ENCODE measurements around the gene DHRS7. TPM values are rescaled to one million over a fixed set of nuclear protein-coding genes. Genes with fewer than 3 reads are reported as not detected.
A peak's percentile ranks its signal among the peaks of the same experiment; 100 is the strongest.

DHRS7 gene, protein sequence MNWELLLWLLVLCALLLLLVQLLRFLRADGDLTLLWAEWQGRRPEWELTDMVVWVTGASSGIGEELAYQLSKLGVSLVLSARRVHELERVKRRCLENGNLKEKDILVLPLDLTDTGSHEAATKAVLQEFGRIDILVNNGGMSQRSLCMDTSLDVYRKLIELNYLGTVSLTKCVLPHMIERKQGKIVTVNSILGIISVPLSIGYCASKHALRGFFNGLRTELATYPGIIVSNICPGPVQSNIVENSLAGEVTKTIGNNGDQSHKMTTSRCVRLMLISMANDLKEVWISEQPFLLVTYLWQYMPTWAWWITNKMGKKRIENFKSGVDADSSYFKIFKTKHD
- 47.6 TPM for total RNA-seq

DNA sequence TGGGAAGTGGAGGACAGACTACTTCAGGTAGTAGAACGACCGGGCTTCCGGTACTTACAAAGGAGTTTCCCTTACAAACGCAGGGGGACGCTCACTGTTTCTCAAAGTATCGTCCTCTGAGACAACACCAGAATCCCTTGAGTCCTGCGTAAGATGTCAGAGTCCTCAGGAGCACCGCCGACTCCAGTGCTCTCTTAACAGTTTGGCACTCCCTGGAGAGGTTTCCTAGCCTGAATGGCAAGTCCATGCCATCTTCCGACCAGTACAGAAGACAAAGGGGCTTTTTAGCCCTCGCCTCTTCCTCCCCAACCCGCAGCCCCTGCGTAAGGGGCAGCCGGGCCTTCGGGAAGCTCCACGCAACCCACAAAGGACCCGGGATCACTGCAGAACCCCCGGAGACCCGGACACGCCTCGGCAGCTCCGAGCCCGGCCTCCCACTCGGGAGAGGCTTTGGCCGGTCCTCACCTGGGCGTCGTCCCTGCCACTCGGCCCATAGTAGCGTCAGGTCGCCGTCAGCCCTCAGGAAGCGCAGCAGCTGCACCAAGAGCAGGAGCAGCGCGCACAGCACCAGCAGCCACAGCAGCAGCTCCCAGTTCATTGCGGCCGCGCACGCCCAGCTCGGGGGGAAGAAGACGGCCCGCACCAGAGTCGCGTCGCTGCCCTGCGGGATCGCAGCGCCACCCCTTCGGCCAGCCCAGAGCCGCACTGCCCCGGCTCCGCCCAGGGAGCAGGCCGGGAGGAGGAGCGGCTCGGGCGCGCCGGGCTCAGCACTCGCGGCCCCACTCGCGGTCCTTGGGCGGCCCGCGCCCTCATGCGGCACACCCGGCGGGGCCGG is at the start of gene DHRS7:
Gene DHRS7, minus strand, starts transcription at position 687 of the 835 bp plus-strand sequence. Its CDS starts 89 bp downstream, at position 598.
- DNase-seq, result peak; percentile 57

DNA sequence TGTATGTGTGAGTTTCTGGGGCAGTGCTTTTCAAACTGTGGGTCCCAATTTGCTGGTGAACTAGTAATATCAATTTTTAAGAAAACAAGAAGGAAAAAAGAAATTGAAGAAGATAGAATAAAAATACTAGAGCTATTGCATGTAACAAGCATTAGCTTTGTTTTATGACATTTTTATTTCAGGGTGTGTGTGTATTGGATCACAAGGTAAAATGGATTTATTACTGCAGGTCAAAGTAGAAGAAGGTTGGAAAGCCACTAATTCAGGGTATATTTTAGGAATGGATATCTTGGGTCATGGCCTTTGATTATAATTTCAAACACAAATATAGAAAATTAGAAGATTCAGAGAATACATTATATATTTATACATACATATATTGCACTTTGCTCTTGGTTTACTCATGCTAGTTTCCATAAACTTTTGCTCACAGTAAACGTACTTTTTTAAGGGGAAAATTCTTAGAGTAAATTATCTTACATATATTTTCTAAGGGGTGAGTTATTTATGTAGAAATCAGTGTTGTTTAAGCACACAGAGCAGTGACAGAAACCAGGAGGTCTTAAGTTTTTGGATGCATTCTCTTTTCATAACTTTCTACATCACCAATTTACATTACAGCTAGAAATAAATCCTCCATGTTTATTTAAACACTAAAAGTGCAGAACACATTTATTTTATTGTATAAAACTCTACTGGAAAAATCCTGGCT is 49.4 kb upstream of the DHRS7 start:
- DNase-seq, result no peak

DNA sequence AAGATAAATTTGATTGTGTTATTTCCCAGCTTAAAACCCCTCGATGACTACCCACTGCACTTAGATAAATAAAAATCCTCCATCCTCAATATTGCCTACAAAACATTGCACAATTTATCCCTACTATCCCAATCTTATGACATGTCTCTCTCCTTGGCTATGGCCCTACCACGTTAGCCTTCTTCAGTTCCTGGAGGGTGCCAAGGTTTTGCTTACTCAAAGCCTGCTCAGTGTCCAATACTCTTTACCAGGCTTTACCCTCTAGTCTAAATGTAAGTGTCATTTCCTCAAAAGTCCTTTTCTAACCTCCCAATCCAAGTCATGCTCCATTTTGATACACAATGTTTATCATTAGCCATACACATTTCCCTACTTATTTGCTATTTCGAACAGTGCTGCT is 48.8 kb upstream of the DHRS7 start:
- DNase-seq, result no peak

DNA sequence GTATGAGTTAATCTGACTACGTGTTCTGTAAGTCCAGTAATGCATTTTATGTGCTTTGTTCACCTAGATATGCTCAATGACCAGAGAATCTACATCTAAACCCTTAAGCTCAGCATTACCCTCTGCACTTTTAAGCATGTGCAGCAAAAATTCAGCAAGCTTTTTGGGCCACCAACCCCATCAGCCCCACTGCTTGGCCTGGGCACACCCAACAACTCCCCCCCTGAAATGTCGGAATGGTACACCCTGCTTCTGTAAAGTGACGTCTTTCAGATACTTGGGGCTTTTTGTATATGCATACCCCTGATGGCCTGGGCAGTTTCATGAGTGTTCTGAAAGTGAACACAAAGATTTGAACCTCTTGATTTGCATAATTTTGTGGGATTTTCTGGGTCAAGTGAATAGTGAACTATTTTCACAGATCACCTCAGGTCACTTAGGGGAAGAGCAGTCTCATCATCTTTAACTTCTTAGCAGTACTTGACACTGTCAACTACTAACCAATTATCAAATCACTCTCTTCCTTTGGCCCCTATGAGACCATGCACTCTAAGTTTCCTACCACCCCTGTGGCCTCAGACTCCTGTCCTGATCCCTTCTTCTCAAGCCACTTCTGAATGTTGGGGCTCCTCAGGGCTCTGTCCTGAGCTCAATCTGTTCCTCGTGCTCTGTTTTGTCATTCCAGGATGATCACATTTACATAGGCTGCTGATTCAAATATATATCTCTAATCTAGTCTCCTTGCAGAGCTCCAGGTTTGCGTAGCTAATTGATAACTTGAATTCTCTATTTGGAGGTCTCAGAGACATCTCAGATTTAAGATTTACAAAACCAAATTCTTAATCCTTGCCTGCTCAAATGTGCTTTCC is 47.5 kb upstream of the DHRS7 start:
- DNase-seq, result no peak

DNA sequence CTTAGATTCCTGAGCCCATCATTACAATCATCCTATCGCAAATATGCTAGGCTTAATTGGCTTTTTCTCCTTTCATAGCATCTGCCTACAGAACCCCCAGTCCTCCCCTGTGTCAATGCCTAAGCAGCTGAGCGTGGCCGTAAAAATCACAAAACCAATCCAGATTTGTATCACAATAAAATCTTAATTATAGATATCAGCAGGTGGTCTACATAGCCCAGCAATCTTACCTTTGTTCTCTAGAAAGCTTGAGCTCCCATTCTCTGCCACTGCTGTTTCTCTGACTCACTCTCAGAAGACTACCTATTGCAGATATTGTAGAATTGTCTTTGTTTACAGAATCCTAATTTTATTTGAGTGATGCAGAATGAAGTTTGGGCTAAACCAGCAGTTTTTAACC is 46.0 kb upstream of the DHRS7 start:
- DNase-seq, result no peak

DNA sequence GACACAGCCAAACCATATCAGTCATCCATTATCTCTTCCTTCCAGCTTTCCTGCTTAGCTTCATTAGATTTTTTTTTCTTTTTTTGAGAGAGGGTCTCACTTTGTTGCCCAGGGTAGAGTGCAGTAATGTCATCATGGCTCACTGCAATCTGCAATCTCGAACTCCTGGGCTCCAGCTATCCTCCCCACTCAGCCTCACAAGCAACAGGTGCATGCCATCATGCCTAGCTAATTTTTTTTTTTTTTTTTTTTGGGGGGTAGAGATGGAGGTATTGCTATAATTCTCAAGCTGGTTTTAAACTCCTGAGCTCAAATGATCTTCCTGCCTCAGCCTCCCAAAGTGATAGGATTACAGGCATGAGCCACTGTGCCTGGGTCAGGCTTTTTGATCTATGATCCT is 45.5 kb upstream of the DHRS7 start:
- no peak for DNase-seq

DNA sequence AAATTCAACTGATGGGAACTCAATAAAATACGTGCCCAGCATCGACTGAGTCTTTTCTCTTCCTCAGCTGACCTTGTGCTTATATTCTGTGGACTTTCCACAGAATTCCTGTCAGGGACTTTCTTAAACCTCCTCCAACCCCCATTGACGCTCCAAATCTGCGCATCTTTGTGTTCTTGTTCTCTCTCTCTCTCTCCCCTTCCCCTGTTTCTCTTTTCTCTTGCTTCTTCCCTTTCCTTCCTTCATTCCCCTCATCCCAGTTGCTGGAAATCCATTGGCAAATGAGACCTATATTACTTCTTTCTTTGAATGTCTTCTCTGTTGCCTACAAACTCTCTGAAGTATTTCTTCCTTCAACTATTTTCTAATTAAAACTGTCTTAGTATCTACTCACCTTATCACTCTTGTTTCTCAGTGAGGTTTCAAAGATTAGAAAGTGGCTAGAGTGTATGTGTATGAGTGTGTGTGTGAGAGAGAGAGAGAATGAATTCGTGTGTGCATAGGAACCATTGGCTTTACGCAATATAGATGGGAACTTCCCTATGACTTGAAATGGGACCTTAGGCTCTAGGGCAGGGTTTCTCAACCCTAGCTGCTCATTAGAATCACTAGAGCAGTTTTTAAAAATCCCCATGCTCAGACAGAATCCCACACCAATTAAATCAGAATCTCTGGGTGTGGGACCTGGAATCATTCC is 41.8 kb upstream of the DHRS7 start:
- DNase-seq, result no peak

DNA sequence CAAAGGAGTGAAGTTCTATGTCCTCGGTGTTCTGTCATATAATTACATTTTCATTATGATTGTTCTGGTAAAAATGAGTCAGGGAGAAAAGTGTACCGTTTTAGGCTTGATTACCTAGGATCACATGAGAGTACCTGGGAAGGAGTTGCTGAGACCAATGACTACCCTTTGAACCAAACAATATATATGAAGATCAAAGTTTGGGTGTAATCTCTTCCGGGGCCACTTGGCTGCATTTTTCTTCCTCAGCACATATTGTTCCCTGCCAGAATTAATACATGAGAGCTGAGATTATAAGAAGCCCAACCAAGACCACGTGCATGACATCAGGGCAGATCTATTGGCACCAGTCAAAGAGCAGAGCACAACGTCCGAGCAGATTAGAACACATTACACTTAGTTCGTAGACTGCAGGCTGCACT is 41.1 kb upstream of the DHRS7 start:
- DNase-seq, result no peak

DNA sequence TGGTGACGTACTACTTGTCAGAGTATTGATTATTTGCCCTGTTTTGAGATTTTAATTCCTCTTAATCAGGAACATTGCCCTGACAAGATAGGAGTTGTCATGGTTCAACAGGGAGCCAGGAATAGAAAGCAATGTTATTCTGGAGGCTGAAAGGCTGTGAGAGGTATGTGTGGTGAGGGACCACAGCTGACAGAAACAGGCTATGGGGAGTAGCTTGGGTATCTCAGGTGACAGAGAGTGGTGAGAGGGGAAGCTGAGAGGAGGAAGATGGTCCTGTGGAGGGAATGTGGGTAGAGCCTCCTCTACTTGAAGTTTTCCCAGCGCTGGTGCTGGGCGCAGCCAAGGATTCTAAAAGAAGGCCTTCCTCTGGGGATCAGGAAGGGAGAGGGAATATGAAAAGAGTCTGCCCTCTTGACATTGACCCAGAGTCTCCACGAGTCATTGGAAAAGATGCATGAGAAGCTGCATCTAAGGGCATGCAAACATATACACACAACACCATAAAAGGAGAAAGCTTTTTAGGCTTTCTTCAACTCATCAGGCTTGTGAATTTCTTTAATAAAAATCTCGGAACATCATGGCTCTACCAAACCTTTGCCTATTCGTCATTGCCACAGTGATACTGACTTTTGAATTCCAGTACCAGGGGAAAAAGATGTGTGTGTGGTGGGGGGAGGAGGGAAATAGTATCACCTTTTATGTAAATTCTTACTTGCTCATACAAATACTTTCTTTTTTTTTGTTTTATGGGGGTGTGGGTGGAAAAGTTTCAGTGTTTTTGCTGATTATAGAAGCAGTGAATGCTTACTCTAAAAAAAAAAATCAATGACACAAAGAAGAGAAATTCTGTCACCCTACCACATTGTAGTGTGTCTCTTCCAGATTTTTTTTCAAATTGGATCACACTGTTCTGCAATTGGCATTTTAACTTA is 39.9 kb upstream of the DHRS7 start:
- no peak for DNase-seq

DNA sequence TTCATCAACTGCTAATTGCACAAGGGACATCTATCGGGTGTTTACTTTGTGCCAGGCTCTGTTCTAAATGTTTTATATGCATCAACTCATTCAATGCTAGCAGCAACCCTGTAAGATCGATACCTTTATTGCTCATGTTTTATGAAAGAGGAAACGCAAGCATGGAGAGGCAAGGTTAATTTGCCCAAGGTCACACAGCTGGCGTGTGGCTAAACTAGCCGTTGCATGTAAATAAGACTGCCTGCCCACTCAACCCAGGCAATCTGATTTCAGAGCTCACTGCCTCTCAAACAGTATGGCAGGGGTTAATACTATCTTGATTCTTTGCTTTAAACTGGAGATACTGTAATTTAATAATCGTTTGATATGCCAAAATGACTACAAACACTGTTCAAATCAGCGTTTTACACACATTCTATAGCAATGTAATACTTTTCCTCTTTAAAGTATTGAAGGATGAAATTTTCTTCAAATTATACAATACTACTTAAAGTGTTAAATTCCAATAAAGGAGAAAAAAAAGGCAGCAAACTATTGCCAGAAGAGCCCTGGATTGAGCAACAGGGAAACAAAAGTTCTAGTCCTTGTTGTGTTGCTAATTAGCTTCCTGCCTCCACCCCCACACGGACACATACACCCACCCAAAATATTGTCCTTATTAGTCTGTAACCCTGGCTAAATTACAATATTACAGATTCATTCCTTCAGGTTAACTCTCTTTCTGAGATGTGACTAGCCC is 39.1 kb upstream of the DHRS7 start:
- DNase-seq, result no peak

DNA sequence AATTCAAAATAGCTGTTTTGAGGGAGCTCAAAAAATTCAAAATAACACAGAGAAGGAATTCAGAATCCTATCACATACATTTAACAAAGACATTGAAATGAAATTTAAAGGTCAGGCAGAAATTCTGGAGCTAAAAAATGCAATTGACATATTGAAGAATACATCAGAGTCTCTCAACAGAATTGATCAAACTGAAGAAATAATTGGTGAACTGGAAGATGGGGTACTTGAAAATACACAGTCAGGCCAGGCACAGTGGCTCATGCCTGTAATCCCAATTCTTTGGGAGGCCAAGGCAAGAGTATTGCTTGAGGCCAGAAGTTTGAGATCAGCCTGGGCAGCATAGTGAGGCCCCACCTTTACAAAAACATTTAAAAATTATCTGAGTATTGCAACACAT is 34.1 kb upstream of the DHRS7 start:
- DNase-seq, result no peak

DNA sequence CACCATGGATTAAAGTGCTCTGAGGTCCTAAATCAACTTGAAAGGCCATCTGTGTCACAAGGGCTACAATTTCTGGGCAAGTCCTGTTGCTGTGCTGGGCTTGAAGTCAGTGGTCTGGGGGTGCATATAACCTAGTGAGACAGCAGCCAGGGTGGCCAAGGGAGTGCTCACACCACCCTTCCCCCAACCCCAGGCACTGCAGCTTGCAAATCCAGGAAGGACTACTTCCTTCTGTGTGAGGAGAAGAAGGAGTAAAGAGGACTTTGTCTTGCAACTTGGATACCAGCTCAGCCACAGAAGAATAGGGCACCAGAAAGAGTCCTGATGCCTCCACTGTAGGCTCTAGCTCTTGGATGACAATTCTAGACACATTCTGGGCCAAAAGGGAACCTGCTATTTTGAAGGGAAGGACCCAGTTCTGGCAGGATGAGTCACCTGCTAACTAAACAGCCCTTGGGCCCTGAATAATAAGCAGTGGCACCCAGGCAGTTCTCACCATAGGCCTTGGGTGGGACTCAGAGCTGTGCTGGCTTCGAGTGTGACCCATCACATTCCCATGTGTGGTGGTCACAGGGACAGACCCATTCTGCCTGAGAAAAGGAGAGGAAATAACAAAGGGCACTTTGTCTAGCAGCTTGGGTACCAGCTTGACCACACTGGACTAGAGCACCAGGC is 32.6 kb upstream of the DHRS7 start:
- no peak for DNase-seq

DNA sequence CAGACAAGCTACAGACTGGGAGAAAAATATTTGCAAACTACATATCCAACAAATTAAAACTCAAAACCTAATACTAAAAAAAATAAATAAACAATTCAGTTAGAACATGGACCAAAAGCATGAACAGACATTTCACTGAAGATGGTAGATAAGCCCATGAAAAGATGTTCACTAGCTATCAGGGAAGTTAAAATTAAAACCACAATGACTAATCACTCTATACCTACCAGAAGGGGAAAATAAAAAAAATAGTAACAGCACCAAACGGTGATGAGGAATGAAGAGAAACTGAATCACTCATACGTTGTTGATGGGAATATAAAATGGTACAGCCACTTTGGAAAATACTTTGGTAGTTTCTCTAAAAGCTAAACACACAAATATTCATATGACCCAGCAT is 31.1 kb upstream of the DHRS7 start:
- no peak for DNase-seq

DNA sequence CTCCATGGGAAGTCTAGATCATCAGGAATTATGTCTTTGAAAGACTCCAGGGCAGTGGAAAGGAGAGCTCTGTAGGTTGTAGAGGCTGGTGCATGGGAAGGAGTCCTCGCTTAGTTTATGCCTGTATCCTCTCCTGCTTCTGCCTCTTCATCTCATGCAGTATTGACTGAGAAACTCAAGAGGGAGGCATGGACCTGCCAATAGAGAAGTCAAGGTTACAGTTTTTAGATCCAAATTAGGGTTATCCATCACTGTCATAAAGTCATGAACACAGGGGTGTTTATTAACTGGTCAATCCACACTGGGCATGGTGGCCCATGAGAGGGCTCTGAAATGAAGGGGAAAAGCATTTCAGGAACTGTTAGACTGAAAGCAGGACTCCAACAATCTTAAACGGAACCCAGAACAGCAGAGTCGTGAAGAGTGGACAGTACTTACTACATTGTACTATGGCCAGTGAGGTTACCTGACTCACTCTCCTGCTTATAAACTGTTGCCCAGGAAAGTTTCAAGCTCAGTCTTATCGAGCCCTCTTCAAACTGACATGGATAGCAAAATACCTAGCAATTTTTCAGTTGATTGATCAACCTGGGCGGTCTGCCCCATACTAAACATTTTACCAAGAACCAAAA is 30.1 kb upstream of the DHRS7 start:
- no peak for DNase-seq

DNA sequence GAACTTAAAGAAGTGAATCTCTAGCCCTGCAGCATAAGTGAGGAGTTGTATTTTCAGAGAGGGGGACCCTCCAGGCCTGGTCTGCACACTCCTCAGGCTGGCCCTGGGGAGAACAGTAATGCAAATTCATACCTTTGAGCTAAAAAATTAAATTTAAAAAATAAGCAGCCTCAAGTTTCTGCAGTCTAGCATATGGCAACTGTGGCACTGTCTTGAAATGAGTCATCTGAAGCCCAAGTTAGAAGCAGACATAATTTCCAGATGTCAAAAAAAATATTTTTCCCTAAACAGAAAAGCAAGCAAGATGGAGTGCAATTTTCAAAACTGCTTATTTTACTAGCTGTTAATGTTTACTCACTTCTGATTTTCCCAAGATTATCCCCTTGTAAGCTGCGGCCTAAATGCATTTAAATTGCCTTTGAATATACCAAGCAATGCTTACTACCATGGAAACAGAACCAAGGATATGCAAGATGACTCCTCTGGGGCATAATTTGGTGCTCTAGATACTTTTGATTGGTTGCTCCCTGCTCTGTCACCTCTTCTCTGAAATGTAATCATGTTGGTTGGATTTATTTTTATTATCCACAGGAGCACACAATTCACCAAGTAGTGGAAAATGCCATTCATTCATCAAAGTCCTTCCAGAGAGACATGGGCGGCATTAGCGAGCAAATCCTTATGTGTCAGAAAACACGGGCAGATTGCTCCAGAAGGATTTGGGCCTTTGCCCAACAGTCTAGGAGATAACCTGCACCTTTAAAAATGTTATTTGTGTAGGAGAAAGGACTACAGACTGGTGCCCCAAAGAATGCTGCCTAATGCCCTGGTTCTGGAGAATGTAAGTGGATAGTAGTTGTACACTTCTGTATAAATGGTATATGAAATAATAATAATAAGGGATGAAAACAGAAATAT is 25.0 kb upstream of the DHRS7 start:
- peak; percentile 27 for DNase-seq

DNA sequence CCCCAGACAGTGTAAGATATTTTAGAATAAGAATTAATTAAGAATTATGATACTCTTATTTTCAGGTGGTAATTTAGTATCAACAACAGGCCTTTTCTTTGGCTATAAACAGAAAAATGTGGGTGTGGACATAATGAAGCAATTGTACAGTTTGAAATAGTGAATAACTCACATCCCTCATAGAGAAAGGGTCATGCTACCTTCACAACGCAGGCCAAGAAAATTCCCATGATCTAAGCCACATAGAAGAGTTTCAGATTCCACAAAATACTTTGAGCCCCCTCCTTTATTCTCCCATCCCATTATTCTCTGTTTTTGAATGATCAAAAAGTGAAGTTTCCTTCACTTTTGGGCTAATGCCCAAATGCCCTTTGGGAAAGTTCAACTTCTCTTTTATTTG is 23.5 kb upstream of the DHRS7 start:
- no peak for DNase-seq

DNA sequence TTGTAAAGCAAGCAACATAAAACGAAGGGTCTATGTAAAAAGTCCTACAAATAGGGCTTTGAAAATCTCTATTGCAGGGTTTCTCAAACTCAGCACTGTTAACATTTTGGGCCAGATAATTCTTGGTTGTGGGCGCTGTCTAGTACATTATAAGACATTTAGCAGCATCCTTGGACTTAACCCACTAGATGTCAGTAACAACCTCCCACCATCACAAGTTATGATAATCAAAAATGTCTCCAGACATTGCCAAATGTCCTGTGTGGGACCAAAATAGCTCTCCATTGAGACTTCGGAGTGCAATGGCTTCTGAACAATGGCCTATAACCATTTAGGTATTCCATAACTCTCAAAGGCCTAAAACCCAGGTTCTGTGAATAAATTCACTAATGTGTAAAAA is 22.9 kb upstream of the DHRS7 start:
- DNase-seq, result no peak

Measured in skin of body (tissue), 2 donors.